HCT116 (cell line): ENCODE results near the gene ATL1. TPM values are rescaled to one million over a fixed set of nuclear protein-coding genes. Genes with fewer than 3 reads are reported as not detected.

Source experiments
- ATAC-seq: fragments of 200-7000 bp; cut with Tn5 transposase; 2 replicates; pipeline ENCODE4 v1.9.1; 2020; ENCODE audit warnings: mild to moderate bottlenecking, moderate library complexity
- BruUV-seq: library from RNA; stranded (reverse); fragments of 400-500 nt; replicated peaks from 2 replicates; lab custom pipeline; 2021; lab: Mats Ljungman, UMichigan
- CTCF ChIA-PET: fragments of 300-600 bp; sonication (Branson Sonifier 250); formaldehyde crosslinking; loops from one replicate; lab custom pipeline; 2021; ENCODE audit warnings: antibody characterized with exemption; lab: Charles Lee
- POLR2A ChIA-PET: fragments of 300-600, 350-600 bp; sonication (Branson Sonifier 250); formaldehyde crosslinking; loops from one replicate; lab custom pipeline; 2021; ENCODE audit warnings: antibody characterized with exemption; lab: Charles Lee
- RAD21 ChIA-PET, 2 experiments: fragments of 300-600 bp; sonication (Branson Sonifier 250); formaldehyde crosslinking; loops; one replicate each; lab custom pipeline; 2023; ENCODE audit warnings: low total read pairs in 2 of 2; ENCODE audit not compliant: uncharacterized antibody in 2 of 2, unreplicated experiment in 2 of 2, low non-redundant PET in 1 of 2; lab: Charles Lee
- DNase-seq: peaks from one replicate; pipeline ENCODE4 v3.0.0-alpha.2; 2010; ENCODE audit warnings: low read depth, low spot score
- H2AFZ ChIP-seq: fragments of 200-600 bp; shearing (Covaris generic), sonication (generic); 2 replicates; pipeline ENCODE4 v1.6.1; 2017; ENCODE audit warnings: low read depth, mixed run types, mixed read lengths, antibody characterized with exemption, low read length; ENCODE audit not compliant: poor library complexity, severe bottlenecking
- H3K27ac ChIP-seq: 2 replicates; pipeline ENCODE4 v1.5.1; 2012; ENCODE audit warnings: low read depth, low read length
- H3K27me3 ChIP-seq: fragments of 200-600 bp; sonication (generic); 2 replicates; pipeline ENCODE4 v1.6.1; 2016; ENCODE audit warnings: mixed run types, low read length, mixed read lengths; ENCODE audit not compliant: insufficient read depth
- H3K36me3 ChIP-seq, 2 experiments: fragments of 200-500 bp in 1 of 2; fragments of 200-600 bp in 1 of 2; sonication (Bioruptor generic) in 1 of 2; sonication (generic) in 1 of 2; 2 replicates each; pipeline versions ENCODE4 v1.5.1 to v1.6.1; 2014 to 2016; ENCODE audit warnings: low read length in 2 of 2, inconsistent platforms in 1 of 2, mixed read lengths in 1 of 2, mixed run types in 1 of 2; ENCODE audit not compliant: insufficient read depth in 2 of 2, control insufficient read depth in 1 of 2
- H3K4me1 ChIP-seq, 2 experiments: fragments of 200-600 bp in 1 of 2; sonication (generic) in 1 of 2; 2 replicates each; pipeline versions ENCODE4 v1.5.1 to v1.6.1; 2012 to 2017; ENCODE audit warnings: low read length in 2 of 2, inconsistent platforms in 1 of 2, mild to moderate bottlenecking in 1 of 2, mixed read lengths in 1 of 2, mixed run types in 1 of 2, moderate library complexity in 1 of 2; ENCODE audit not compliant: insufficient read depth in 2 of 2, control insufficient read depth in 1 of 2
- H3K4me2 ChIP-seq: fragments of 200-600 bp; sonication (generic); 2 replicates; pipeline ENCODE4 v1.6.1; 2017; ENCODE audit warnings: mixed run types, low read length, mixed read lengths
- H3K4me3 ChIP-seq, 2 experiments: fragments of 200-600 bp in 1 of 2; sonication (generic) in 1 of 2; replicated peaks in 1 of 2; 2 replicates each; pipeline ENCODE4 v1.5.1; 2011 to 2016; ENCODE audit warnings: low read length in 2 of 2, control low read depth in 1 of 2, low read depth in 1 of 2, mild to moderate bottlenecking in 1 of 2, mixed read lengths in 1 of 2, mixed run types in 1 of 2
- H3K79me2 ChIP-seq: fragments of 200-600 bp; sonication (generic); 2 replicates; pipeline ENCODE4 v1.6.1; 2017; ENCODE audit warnings: mild to moderate bottlenecking, mixed run types, low read length, moderate library complexity, mixed read lengths; ENCODE audit not compliant: insufficient read depth
- H3K9ac ChIP-seq: fragments of 200-600 bp; sonication (generic); 2 replicates; pipeline ENCODE4 v1.6.1; 2016; ENCODE audit warnings: low read length, mixed read lengths
- H3K9me2 ChIP-seq: fragments of 200-600 bp; sonication (generic), shearing (Covaris generic); 2 replicates; pipeline ENCODE4 v1.6.1; 2017; ENCODE audit warnings: mixed run types, mild to moderate bottlenecking, moderate library complexity; ENCODE audit not compliant: insufficient read depth
- H3K9me3 ChIP-seq, 2 experiments: fragments of 200-500 bp in 1 of 2; fragments of 200-600 bp in 1 of 2; sonication (Bioruptor generic) in 1 of 2; sonication (generic) in 1 of 2; 2 replicates each; pipeline ENCODE4 v1.6.1; 2014 to 2017; ENCODE audit warnings: low read length in 2 of 2, mixed read lengths in 2 of 2, inconsistent platforms in 1 of 2, low read depth in 1 of 2, mild to moderate bottlenecking in 1 of 2, mixed run types in 1 of 2, moderate library complexity in 1 of 2; ENCODE audit not compliant: control insufficient read depth in 1 of 2, insufficient read depth in 1 of 2
- H4K20me1 ChIP-seq: fragments of 200-600 bp; sonication (generic), shearing (Covaris generic); 2 replicates; pipeline ENCODE4 v1.6.1; 2017; ENCODE audit warnings: mixed run types, mild to moderate bottlenecking, moderate library complexity; ENCODE audit not compliant: insufficient read depth
- ELF1 ChIP-seq: IDR thresholded peaks from 2 replicates; pipeline ENCODE4 v1.6.1; 2012; ENCODE audit warnings: low read depth, borderline replicate concordance
- EZH2 ChIP-seq: fragments of 200-600 bp; sonication (generic); IDR thresholded peaks from 2 replicates; pipeline ENCODE4 v1.6.1; 2017; ENCODE audit warnings: antibody characterized with exemption, mixed run types
- EZH2phosphoT487 ChIP-seq: fragments of 200-600 bp; IDR thresholded peaks from 2 replicates; pipeline ENCODE4 v1.6.1; 2018; ENCODE audit warnings: antibody characterized with exemption, borderline replicate concordance
- FOSL1 ChIP-seq: IDR thresholded peaks from 2 replicates; pipeline ENCODE4 v1.6.1; 2012; ENCODE audit warnings: low read depth
- POLR2A ChIP-seq: IDR thresholded peaks from 2 replicates; pipeline ENCODE4 v1.7.0; 2011; ENCODE audit warnings: borderline replicate concordance; ENCODE audit not compliant: insufficient read depth, insufficient read length; ENCODE audit errors: extremely low read depth
- POLR2AphosphoS5 ChIP-seq: IDR thresholded peaks from 2 replicates; pipeline ENCODE4 v1.6.1; 2011; ENCODE audit warnings: mild to moderate bottlenecking, low read depth, low read length, moderate library complexity
- SIN3A ChIP-seq: IDR thresholded peaks from 2 replicates; pipeline ENCODE4 v1.6.1; 2012; ENCODE audit warnings: low read depth
- SP1 ChIP-seq: IDR thresholded peaks from 2 replicates; pipeline ENCODE4 v1.6.1; 2012; ENCODE audit warnings: low read depth
- SRF ChIP-seq: IDR thresholded peaks from 2 replicates; pipeline ENCODE4 v1.6.1; 2012; ENCODE audit warnings: low read depth
- TCF7L2 ChIP-seq: IDR thresholded peaks from 2 replicates; pipeline ENCODE4 v1.7.0; 2011; ENCODE audit warnings: borderline replicate concordance, inconsistent platforms; ENCODE audit not compliant: insufficient read depth, insufficient read length; ENCODE audit errors: extremely low read depth
- YY1 ChIP-seq: IDR thresholded peaks from 2 replicates; pipeline ENCODE4 v1.6.1; 2011; ENCODE audit warnings: low read length, low read depth, moderate library complexity, mild to moderate bottlenecking; ENCODE audit not compliant: insufficient replicate concordance; ENCODE audit errors: extremely low read depth
- ZFX ChIP-seq: fragments of 450-650 bp; IDR thresholded peaks from 2 replicates; pipeline ENCODE4 v1.6.1; 2017
- ZNF274 ChIP-seq: fragments of 200-500 bp; sonication (Bioruptor generic); IDR thresholded peaks from 2 replicates; pipeline ENCODE4 v1.6.1; 2014; ENCODE audit warnings: mild to moderate bottlenecking, low read depth, low read length, inconsistent platforms
- intact Hi-C: fragments of 100-400 bp; cut with micrococcal nuclease; formaldehyde crosslinking; loops from 2 replicates; pipeline ENCODE4 v1.10.0; 2022
- total RNA-seq: library from RNA; stranded (reverse); gene quantifications from one replicate; pipeline ENCODE4 v1.2.1, GENCODE V29; 2021; ENCODE audit not compliant: unreplicated experiment
- TF ChIP-seq, protein P1 (sequence below): IDR thresholded peaks from 2 replicates; pipeline ENCODE4 v1.6.1; 2011; ENCODE audit warnings: mild to moderate bottlenecking, low read length, moderate library complexity; ENCODE audit not compliant: insufficient replicate concordance; ENCODE audit errors: extremely low read depth
- TF ChIP-seq, protein P2 (sequence below): IDR thresholded peaks from 2 replicates; pipeline ENCODE4 v1.6.1; 2012
- TF ChIP-seq, protein P3 (sequence below), 3 experiments: fragments of 200-600 bp in 1 of 3; sonication (generic) in 1 of 3; IDR thresholded peaks in 2 of 3; conservative IDR thresholded peaks in 1 of 3; 2 replicates each; pipeline ENCODE4 v1.5.1; 2012 to 2017; ENCODE audit warnings: low read depth in 2 of 3, low read length in 2 of 3, antibody characterized with exemption in 1 of 3, borderline replicate concordance in 1 of 3, control low read depth in 1 of 3, mild to moderate bottlenecking in 1 of 3, mixed read lengths in 1 of 3, mixed run types in 1 of 3, moderate library complexity in 1 of 3; ENCODE audit not compliant: insufficient read depth in 1 of 3

The ATL1 gene
- total RNA-seq, 1 experiment from 2014 or later, result 1.4 TPM

DNA sequence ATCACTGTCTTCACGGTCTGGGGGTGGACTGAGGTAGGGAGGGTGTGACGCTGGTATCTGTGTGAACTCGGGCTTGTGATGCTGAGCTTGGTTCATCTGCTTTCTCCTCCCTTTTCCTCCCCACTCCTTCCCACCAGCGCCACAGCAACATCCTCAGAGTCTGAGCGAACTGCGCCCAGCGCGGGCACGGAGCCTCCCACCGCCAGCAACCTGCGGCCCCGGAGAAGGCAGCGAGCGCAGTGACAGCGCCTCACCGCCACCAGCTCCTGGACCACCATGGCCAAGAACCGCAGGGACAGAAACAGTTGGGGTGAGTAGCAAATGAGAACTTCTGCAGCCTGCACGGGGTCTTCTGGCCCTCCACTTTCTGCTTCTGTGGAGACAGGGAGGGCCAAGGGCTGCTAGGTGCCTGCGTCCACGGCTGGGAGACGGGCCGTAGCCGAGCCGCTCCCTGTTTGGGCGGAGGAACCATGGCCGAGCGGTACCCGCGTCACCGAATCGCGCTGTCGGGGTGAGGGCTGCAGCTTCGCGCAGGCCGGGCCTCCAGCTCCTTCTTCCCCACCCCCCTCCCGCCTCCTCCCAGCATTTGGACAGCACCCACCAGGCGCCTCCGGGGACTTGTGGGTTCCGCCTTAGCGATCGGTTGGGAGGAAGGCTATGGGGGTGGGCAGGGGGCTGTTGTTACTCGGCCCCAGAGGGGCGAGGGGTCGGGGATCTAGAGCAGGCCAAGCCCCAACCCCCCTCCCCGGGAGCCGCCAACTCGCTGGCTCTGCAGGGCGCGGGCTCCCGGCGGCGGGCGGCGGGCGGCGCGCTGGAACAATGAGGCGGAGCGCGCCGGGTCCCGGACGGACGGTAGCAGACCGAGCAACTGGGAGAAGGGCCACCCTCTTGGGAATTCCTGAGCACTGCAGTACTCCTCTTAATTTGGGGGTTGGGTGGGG, at the start of gene ATL1 (continued):
- TF ChIP-seq SIN3A (no peak), ELF1 (no peak)
- TF ChIP-seq, protein P1, sequence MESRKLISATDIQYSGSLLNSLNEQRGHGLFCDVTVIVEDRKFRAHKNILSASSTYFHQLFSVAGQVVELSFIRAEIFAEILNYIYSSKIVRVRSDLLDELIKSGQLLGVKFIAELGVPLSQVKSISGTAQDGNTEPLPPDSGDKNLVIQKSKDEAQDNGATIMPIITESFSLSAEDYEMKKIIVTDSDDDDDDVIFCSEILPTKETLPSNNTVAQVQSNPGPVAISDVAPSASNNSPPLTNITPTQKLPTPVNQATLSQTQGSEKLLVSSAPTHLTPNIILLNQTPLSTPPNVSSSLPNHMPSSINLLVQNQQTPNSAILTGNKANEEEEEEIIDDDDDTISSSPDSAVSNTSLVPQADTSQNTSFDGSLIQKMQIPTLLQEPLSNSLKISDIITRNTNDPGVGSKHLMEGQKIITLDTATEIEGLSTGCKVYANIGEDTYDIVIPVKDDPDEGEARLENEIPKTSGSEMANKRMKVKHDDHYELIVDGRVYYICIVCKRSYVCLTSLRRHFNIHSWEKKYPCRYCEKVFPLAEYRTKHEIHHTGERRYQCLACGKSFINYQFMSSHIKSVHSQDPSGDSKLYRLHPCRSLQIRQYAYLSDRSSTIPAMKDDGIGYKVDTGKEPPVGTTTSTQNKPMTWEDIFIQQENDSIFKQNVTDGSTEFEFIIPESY, result no peak
- TF ChIP-seq, all 23 proteins: peak for 4

DNA sequence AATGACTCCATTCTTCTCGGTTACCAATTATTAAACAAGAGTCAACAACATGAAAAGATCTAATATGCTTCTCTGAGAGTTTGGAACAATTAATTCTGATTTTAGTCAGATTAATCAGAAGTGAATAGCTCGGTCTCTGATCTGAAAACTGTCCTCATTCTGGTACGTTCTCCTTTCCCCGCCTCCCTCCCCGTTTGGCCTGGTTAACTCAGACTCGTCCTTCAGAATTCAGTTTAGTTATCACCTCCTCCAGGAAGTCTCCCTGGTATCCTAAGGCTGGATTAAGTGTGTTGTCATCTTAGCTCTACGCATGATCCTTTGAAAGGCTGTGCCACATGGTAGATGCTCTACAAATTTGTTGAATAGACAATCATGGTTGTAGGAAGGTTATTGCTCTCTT, 49.8 kb upstream of the ATL1 start:
- TF ChIP-seq FOSL1 (no peak), SIN3A (no peak), ZNF274 (no peak), SP1 (no peak), ZFX (no peak), SRF (no peak), EZH2 (no peak), TCF7L2 (no peak), POLR2AphosphoS5 (no peak), EZH2phosphoT487 (no peak), POLR2A (no peak), YY1 (no peak)
- TF ChIP-seq, protein P2, sequence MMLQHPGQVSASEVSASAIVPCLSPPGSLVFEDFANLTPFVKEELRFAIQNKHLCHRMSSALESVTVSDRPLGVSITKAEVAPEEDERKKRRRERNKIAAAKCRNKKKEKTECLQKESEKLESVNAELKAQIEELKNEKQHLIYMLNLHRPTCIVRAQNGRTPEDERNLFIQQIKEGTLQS, result no peak
- TF ChIP-seq, protein P3, sequence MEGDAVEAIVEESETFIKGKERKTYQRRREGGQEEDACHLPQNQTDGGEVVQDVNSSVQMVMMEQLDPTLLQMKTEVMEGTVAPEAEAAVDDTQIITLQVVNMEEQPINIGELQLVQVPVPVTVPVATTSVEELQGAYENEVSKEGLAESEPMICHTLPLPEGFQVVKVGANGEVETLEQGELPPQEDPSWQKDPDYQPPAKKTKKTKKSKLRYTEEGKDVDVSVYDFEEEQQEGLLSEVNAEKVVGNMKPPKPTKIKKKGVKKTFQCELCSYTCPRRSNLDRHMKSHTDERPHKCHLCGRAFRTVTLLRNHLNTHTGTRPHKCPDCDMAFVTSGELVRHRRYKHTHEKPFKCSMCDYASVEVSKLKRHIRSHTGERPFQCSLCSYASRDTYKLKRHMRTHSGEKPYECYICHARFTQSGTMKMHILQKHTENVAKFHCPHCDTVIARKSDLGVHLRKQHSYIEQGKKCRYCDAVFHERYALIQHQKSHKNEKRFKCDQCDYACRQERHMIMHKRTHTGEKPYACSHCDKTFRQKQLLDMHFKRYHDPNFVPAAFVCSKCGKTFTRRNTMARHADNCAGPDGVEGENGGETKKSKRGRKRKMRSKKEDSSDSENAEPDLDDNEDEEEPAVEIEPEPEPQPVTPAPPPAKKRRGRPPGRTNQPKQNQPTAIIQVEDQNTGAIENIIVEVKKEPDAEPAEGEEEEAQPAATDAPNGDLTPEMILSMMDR (IDR thresholded peaks at IDR 0.05 in 2 of 3, conservative IDR thresholded peaks at IDR 0.05 in 1 of 3; ENCODE audit: borderline replicate concordance in 1 of 3, insufficient read depth in 1 of 3, low read depth in 2 of 3, low read length in 2 of 3), result no peak
- TF ChIP-seq, protein P1, result no peak
- H3K4me2 ChIP-seq, result no peak overlapping the region
- no peak overlapping the region for H2AFZ ChIP-seq
- H4K20me1 ChIP-seq, result peaks cover 9% of the 10 kb centered on the region; the same call in 1 of the 2 replicates
- no peaks in the 10 kb centered on the region for H3K4me1 ChIP-seq
- peaks cover 81% of the 10 kb centered on the region for H3K79me2 ChIP-seq
- RAD21 ChIA-PET, result no interaction called here
- ATAC-seq (no peak), DNase-seq (no peak)
- no peaks in the 10 kb centered on the region for H3K9me2 ChIP-seq
- intact Hi-C loops, result no loop called here
- no peaks in the 10 kb centered on the region for H3K36me3 ChIP-seq
- no peak overlapping the region for H3K9ac ChIP-seq
- H3K9me3 ChIP-seq, result no peaks in the 10 kb centered on the region
- no peak overlapping the region for H3K27ac ChIP-seq
- BruUV-seq, result no TSS peak
- no peak overlapping the region for H3K4me3 ChIP-seq
- CTCF ChIA-PET, result no interaction called here
- no peaks in the 10 kb centered on the region for H3K27me3 ChIP-seq
- POLR2A ChIA-PET, result no interaction called here
